Activated CD8-positive, alpha-beta T cell treated with anti-CD3 and anti-CD28 coated beads for 36 hours (primary cell): ENCODE results near the gene ZNF526. TPM values are rescaled to one million over a fixed set of nuclear protein-coding genes. Genes with fewer than 3 reads are reported as not detected.

Experiments used
- ATAC-seq: fragments of 200-7000 bp; cut with Tn5 transposase; one replicate; pipeline ENCODE4 v1.10.0; 2021; ENCODE audit warnings: mild to moderate bottlenecking, moderate library complexity
- CTCF ChIA-PET: fragments of 350-600 bp; sonication (Branson Sonifier 250); formaldehyde crosslinking; loops from one replicate; lab custom pipeline; 2021; ENCODE audit warnings: antibody characterized with exemption; lab: Charles Lee
- POLR2A ChIA-PET: fragments of 350-600 bp; sonication (Branson Sonifier 250); formaldehyde crosslinking; loops from one replicate; lab custom pipeline; 2021; ENCODE audit warnings: antibody characterized with exemption; lab: Charles Lee
- DNase-seq: peaks from one replicate; pipeline ENCODE4 v3.0.0-alpha.2; 2020
- H3K27ac Mint-ChIP-seq: one replicate; pipeline ENCODE4 v1.8.0; 2021; ENCODE audit warnings: mild to moderate bottlenecking, mixed read lengths
- H3K27me3 Mint-ChIP-seq: one replicate; pipeline ENCODE4 v1.8.0; 2021; ENCODE audit warnings: mixed read lengths
- H3K36me3 Mint-ChIP-seq: one replicate; pipeline ENCODE4 v1.8.0; 2021; ENCODE audit warnings: low read depth, mixed read lengths
- H3K4me1 Mint-ChIP-seq: one replicate; pipeline ENCODE4 v1.8.0; 2021; ENCODE audit warnings: low read depth, mixed read lengths
- H3K4me3 Mint-ChIP-seq: one replicate; pipeline ENCODE4 v1.8.0; 2021; ENCODE audit warnings: mild to moderate bottlenecking, moderate library complexity, mixed read lengths
- H3K9me3 Mint-ChIP-seq: one replicate; pipeline ENCODE4 v1.8.0; 2021; ENCODE audit warnings: mixed read lengths
- CTCF ChIP-seq: fragments of 200-600 bp; IDR thresholded peaks from one replicate; pipeline ENCODE4 v1.8.0; 2022; ENCODE audit warnings: antibody characterized with exemption, mild to moderate bottlenecking
- intact Hi-C: fragments of 100-400 bp; cut with micrococcal nuclease; formaldehyde crosslinking; loops from one replicate; pipeline ENCODE4 v1.10.0; 2022
- total RNA-seq, 2 experiments: library from RNA; stranded (reverse); gene quantifications; one replicate each; pipeline ENCODE4 v1.2.3, GENCODE V29; 2021

Gene ZNF526
- 10 to 100 TPM; 12.0 to 12.3 TPM for total RNA-seq

GRCh38 chr19:42219812-42220750 is at the start of gene ZNF526:
Gene ZNF526 (plus strand): TSS chr19:42220312. CDS start chr19:42224404, 4,092 bp downstream.
- ChIA-PET POLR2A (interaction anchor here (0.7 to 17.2 kb wide), 4 partner anchors 9 to 143 kb away, joined by 3 to 195 read pairs (median 4); partner anchors contain the start of gene GSK3A), CTCF (interaction anchor here (0.6 to 2.1 kb wide), 8 partner anchors 15 to 111 kb away, joined by 3 to 17 read pairs (median 4); partner anchors contain the start of gene GSK3A)
- Mint-ChIP-seq H3K4me1 (peaks cover 46% of the 10 kb centered on the region), H3K9me3 (no peaks in the 10 kb centered on the region), H3K27me3 (no peaks in the 10 kb centered on the region), H3K27ac (peak within 1 kb of the TSS; percentile 100), H3K36me3 (peaks cover 25% of the 10 kb centered on the region), H3K4me3 (peak within 1 kb of the TSS; percentile 99)
- intact Hi-C loops, result no loop called here
- DNase-seq, result peak; percentile 98
- peak; percentile 84 for ATAC-seq
- TF ChIP-seq CTCF, result no peak

GRCh38 chr19:42170715-42171114 is 49.4 kb upstream of the ZNF526 start:
- ATAC-seq (no peak), DNase-seq (no peak)
- intact Hi-C loops, result no loop called here
- POLR2A ChIA-PET, result no interaction called here
- H3K27me3 Mint-ChIP-seq, result peaks cover 10% of the 10 kb centered on the region
- H3K4me3 Mint-ChIP-seq, result no peak overlapping the region
- CTCF ChIA-PET, result interaction anchor here (1.4 kb wide), 1 partner anchor 62 kb away, joined by 4 read pairs; no protein-coding TSS in a partner anchor
- peaks cover 5% of the 10 kb centered on the region for H3K4me1 Mint-ChIP-seq
- TF ChIP-seq CTCF, result no peak
- H3K36me3 Mint-ChIP-seq, result no peaks in the 10 kb centered on the region
- no peaks in the 10 kb centered on the region for H3K9me3 Mint-ChIP-seq
- H3K27ac Mint-ChIP-seq, result no peak overlapping the region

DNA sequence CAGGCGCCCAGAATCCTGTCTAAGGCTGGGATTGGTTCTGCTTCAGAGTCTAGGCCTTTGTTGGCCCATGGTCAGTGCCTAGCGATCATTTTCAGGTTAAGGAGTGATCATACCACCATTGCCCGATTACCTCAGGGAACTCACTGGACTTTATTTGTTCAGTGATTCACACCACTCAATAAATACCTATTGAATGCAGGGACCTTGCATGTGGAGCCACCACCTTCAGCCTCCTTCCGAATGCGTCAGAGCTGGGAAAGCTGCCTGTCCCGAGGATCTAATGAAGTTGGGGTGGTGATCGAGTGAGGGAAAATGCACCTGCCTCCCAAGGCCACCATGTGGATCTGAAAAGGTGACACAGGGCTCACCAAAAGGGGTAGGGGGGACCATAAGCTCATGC is 47.9 kb upstream of the ZNF526 start:
- POLR2A ChIA-PET, result interaction anchor here (0.8 kb wide), 1 partner anchor 13 kb away, joined by 3 read pairs; no protein-coding TSS in a partner anchor
- CTCF ChIA-PET, result interaction anchor here (1.1 to 1.5 kb wide), 2 partner anchors 40 to 43 kb away, joined by 3 read pairs; no protein-coding TSS in a partner anchor
- Mint-ChIP-seq H3K9me3 (no peaks in the 10 kb centered on the region), H3K36me3 (no peaks in the 10 kb centered on the region), H3K27me3 (peaks cover 17% of the 10 kb centered on the region), H3K4me3 (no peak overlapping the region), H3K27ac (no peak overlapping the region), H3K4me1 (peaks cover 12% of the 10 kb centered on the region)
- no peak for TF ChIP-seq CTCF
- intact Hi-C loops, result no loop called here
- ATAC-seq (no peak), DNase-seq (no peak)

GRCh38 chr19:42173695-42174094 is 46.4 kb upstream of the ZNF526 start:
- ATAC-seq, result no peak
- TF ChIP-seq CTCF, result no peak
- Mint-ChIP-seq H3K27me3 (peaks cover 17% of the 10 kb centered on the region), H3K4me3 (no peak overlapping the region), H3K9me3 (no peaks in the 10 kb centered on the region), H3K27ac (no peak overlapping the region), H3K36me3 (no peaks in the 10 kb centered on the region), H3K4me1 (peaks cover 12% of the 10 kb centered on the region)
- ChIA-PET CTCF (interaction anchor here (1.5 kb wide), 1 partner anchor 44 kb away, joined by 3 read pairs; no protein-coding TSS in a partner anchor), POLR2A (no interaction called here)
- intact Hi-C loops, result no loop called here
- no peak for DNase-seq
